ENCODE data around the gene CYP4B1. TPM values are rescaled to one million over a fixed set of nuclear protein-coding genes. Genes with fewer than 3 reads are reported as not detected.
"Not testable (repeated sequence)": the region's sequence is repeated elsewhere in the genome, so short reads cannot be mapped to it uniquely, and the experiment has no call there.

CYP4B1 gene
- total RNA-seq, 1 experiment from 2014 or later = 0.24 TPM

DNA sequence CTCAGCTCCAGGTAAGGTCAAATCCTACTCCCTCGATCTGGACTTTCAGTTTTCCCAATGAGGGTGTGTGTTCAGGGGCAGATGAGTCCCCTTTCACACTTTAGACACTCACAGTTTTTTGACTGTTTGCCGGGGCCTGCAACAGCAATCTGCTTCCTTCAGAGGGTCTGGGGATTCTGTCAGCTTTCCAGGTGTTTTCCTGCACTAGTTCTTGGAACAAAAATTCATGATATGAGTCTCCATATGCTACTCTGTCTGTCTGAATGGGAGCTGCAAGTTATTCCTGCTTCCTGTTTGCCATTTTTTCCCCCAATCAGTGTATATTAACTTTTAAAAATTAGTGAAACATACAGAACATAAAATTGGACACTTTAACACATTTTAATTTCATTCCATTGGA lies 24.3 kb downstream of the CYP4B1 start:
- CTCF ChIA-PET = interaction anchor here (0.9 to 1.5 kb wide), 4 partner anchors 14 to 356 kb away, joined by 3 to 4 read pairs (median 3); no protein-coding TSS in a partner anchor
- peaks cover 14% of the 10 kb centered on the region for H3K27me3 Mint-ChIP-seq (ENCODE audit: low read depth)
- peaks cover 11% of the 10 kb centered on the region for H3K4me1 Mint-ChIP-seq

DNA sequence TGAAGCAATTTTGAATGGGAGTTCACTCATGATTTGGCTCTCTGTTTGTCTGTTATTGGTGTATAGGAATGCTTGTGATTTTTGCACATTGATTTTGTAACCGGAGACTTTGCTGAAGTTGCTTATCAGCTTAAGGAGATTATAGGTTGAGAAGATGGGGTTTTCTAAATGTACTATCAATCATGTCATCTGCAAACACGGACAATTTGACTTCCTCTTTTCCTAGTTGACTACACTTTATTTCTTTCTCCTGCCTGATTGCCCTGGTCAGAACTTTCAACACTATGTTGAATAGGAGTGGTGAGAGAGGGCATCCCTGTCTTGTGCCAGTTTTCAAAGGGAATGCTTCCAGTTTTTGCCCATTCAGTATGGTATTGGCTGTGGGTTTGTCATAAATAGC lies 28.0 kb downstream of the CYP4B1 start:
- Mint-ChIP-seq H3K4me1 (peaks cover 11% of the 10 kb centered on the region), H3K27me3 (ENCODE audit: low read depth) (peaks cover 21% of the 10 kb centered on the region), H3K9me3 (peaks cover 12% of the 10 kb centered on the region)
- CTCF ChIA-PET; ATAC-seq; POLR2A ChIA-PET; H3K27ac Mint-ChIP-seq; H3K4me3 Mint-ChIP-seq; DNase-seq (ENCODE audit: low spot score); H3K36me3 Mint-ChIP-seq: not testable (repeated sequence)

More for the DNA sequence above, 24.3 kb downstream of the CYP4B1 start:
- no peak for ATAC-seq
- Mint-ChIP-seq H3K36me3 (no peaks in the 10 kb centered on the region), H3K4me3 (no peak overlapping the region), H3K9me3 (peaks cover 4% of the 10 kb centered on the region; the same call in 1 of the 2 replicates), H3K27ac (no peak overlapping the region)
- TF ChIP-seq, protein P1, sequence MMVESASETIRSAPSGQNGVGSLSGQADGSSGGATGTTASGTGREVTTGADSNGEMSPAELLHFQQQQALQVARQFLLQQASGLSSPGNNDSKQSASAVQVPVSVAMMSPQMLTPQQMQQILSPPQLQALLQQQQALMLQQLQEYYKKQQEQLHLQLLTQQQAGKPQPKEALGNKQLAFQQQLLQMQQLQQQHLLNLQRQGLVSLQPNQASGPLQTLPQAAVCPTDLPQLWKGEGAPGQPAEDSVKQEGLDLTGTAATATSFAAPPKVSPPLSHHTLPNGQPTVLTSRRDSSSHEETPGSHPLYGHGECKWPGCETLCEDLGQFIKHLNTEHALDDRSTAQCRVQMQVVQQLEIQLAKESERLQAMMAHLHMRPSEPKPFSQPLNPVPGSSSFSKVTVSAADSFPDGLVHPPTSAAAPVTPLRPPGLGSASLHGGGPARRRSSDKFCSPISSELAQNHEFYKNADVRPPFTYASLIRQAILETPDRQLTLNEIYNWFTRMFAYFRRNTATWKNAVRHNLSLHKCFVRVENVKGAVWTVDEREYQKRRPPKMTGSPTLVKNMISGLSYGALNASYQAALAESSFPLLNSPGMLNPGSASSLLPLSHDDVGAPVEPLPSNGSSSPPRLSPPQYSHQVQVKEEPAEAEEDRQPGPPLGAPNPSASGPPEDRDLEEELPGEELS (CRISPR knock-in tag; IDR thresholded peaks at IDR 0.05) = no peak
- no peak for TF ChIP-seq ZNF423 (CRISPR knock-in tag; IDR thresholded peaks at IDR 0.05)
- TF ChIP-seq, protein P2, sequence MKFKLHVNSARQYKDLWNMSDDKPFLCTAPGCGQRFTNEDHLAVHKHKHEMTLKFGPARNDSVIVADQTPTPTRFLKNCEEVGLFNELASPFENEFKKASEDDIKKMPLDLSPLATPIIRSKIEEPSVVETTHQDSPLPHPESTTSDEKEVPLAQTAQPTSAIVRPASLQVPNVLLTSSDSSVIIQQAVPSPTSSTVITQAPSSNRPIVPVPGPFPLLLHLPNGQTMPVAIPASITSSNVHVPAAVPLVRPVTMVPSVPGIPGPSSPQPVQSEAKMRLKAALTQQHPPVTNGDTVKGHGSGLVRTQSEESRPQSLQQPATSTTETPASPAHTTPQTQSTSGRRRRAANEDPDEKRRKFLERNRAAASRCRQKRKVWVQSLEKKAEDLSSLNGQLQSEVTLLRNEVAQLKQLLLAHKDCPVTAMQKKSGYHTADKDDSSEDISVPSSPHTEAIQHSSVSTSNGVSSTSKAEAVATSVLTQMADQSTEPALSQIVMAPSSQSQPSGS (CRISPR knock-in tag; IDR thresholded peaks at IDR 0.05; ENCODE audit: borderline replicate concordance, low read depth) = no peak
- TF ChIP-seq, protein P3, sequence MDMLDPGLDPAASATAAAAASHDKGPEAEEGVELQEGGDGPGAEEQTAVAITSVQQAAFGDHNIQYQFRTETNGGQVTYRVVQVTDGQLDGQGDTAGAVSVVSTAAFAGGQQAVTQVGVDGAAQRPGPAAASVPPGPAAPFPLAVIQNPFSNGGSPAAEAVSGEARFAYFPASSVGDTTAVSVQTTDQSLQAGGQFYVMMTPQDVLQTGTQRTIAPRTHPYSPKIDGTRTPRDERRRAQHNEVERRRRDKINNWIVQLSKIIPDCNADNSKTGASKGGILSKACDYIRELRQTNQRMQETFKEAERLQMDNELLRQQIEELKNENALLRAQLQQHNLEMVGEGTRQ (CRISPR knock-in tag; IDR thresholded peaks at IDR 0.05) = no peak
- no peak for TF ChIP-seq ZNF263 (CRISPR knock-in tag; IDR thresholded peaks at IDR 0.05; ENCODE audit: low read depth)
- no peak for TF ChIP-seq ZNF396 (CRISPR knock-in tag; IDR thresholded peaks at IDR 0.05; ENCODE audit: borderline replicate concordance)
- TF ChIP-seq, protein P4, sequence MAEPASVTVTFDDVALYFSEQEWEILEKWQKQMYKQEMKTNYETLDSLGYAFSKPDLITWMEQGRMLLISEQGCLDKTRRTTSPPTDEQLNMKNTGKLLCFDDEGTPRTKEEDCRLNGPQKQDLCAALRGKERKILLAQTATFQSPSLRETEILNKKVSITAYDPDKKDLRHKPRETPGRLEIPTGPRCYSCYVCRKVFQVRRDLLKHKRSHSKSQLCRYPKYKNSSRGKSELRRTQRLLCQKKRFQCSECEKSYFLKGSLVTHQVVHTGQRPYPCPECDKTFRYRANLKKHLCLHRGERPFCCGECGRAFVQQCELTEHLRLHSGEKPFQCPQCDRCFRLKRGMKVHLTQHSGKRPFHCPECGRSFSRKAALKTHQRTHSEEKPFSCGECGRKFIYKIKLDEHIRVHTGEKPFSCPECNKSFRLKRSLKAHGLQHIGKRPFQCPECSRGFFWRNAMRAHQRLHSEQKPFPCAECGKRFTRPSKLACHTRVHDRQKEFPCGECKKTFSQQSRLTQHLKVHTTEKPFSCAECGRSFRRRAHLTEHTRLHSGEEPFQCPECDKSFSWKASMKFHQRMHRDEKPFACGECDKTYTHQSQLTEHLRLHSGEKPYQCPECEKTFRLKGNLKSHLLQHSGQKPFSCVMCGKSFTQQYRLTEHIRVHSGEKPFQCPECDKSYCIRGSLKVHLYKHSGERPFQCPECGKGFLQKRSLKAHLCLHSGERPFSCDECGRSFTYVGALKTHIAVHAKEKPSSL (CRISPR knock-in tag; conservative IDR thresholded peaks at IDR 0.05) = no peak
- TF ChIP-seq, protein P5, sequence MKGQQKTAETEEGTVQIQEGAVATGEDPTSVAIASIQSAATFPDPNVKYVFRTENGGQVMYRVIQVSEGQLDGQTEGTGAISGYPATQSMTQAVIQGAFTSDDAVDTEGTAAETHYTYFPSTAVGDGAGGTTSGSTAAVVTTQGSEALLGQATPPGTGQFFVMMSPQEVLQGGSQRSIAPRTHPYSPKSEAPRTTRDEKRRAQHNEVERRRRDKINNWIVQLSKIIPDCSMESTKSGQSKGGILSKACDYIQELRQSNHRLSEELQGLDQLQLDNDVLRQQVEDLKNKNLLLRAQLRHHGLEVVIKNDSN (CRISPR knock-in tag; IDR thresholded peaks at IDR 0.05) = no peak
- no peak for TF ChIP-seq NFYB (CRISPR knock-in tag; conservative IDR thresholded peaks at IDR 0.05; ENCODE audit: low read depth)
- TF ChIP-seq ZNF232 (CRISPR knock-in tag; IDR thresholded peaks at IDR 0.05) = no peak
- no peak for TF ChIP-seq OVOL2 (CRISPR knock-in tag; IDR thresholded peaks at IDR 0.05; ENCODE audit: borderline replicate concordance)
- TF ChIP-seq NR3C1 (CRISPR knock-in tag; conservative IDR thresholded peaks at IDR 0.05; ENCODE audit: low read depth) = no peak
- TF ChIP-seq JAZF1 (CRISPR knock-in tag; IDR thresholded peaks at IDR 0.05) = no peak
- TF ChIP-seq PRRX2 (CRISPR knock-in tag; IDR thresholded peaks at IDR 0.05) = no peak
- TF ChIP-seq, protein P6, sequence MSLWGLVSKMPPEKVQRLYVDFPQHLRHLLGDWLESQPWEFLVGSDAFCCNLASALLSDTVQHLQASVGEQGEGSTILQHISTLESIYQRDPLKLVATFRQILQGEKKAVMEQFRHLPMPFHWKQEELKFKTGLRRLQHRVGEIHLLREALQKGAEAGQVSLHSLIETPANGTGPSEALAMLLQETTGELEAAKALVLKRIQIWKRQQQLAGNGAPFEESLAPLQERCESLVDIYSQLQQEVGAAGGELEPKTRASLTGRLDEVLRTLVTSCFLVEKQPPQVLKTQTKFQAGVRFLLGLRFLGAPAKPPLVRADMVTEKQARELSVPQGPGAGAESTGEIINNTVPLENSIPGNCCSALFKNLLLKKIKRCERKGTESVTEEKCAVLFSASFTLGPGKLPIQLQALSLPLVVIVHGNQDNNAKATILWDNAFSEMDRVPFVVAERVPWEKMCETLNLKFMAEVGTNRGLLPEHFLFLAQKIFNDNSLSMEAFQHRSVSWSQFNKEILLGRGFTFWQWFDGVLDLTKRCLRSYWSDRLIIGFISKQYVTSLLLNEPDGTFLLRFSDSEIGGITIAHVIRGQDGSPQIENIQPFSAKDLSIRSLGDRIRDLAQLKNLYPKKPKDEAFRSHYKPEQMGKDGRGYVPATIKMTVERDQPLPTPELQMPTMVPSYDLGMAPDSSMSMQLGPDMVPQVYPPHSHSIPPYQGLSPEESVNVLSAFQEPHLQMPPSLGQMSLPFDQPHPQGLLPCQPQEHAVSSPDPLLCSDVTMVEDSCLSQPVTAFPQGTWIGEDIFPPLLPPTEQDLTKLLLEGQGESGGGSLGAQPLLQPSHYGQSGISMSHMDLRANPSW (CRISPR knock-in tag; conservative IDR thresholded peaks at IDR 0.05; ENCODE audit: low read depth) = no peak
- TF ChIP-seq, protein P7, sequence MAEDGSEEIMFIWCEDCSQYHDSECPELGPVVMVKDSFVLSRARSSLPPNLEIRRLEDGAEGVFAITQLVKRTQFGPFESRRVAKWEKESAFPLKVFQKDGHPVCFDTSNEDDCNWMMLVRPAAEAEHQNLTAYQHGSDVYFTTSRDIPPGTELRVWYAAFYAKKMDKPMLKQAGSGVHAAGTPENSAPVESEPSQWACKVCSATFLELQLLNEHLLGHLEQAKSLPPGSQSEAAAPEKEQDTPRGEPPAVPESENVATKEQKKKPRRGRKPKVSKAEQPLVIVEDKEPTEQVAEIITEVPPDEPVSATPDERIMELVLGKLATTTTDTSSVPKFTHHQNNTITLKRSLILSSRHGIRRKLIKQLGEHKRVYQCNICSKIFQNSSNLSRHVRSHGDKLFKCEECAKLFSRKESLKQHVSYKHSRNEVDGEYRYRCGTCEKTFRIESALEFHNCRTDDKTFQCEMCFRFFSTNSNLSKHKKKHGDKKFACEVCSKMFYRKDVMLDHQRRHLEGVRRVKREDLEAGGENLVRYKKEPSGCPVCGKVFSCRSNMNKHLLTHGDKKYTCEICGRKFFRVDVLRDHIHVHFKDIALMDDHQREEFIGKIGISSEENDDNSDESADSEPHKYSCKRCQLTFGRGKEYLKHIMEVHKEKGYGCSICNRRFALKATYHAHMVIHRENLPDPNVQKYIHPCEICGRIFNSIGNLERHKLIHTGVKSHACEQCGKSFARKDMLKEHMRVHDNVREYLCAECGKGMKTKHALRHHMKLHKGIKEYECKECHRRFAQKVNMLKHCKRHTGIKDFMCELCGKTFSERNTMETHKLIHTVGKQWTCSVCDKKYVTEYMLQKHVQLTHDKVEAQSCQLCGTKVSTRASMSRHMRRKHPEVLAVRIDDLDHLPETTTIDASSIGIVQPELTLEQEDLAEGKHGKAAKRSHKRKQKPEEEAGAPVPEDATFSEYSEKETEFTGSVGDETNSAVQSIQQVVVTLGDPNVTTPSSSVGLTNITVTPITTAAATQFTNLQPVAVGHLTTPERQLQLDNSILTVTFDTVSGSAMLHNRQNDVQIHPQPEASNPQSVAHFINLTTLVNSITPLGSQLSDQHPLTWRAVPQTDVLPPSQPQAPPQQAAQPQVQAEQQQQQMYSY (CRISPR knock-in tag; IDR thresholded peaks at IDR 0.05) = no peak
- no peak for TF ChIP-seq NFE2L1 (CRISPR knock-in tag; IDR thresholded peaks at IDR 0.05)
- TF ChIP-seq, protein P8, sequence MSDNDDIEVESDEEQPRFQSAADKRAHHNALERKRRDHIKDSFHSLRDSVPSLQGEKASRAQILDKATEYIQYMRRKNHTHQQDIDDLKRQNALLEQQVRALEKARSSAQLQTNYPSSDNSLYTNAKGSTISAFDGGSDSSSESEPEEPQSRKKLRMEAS (CRISPR knock-in tag; IDR thresholded peaks at IDR 0.05) = no peak
- TF ChIP-seq, protein P9, sequence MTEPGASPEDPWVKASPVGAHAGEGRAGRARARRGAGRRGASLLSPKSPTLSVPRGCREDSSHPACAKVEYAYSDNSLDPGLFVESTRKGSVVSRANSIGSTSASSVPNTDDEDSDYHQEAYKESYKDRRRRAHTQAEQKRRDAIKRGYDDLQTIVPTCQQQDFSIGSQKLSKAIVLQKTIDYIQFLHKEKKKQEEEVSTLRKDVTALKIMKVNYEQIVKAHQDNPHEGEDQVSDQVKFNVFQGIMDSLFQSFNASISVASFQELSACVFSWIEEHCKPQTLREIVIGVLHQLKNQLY (CRISPR knock-in tag; IDR thresholded peaks at IDR 0.05) = no peak
- TF ChIP-seq NR2C2 (CRISPR knock-in tag; IDR thresholded peaks at IDR 0.05) = no peak
- POLR2A ChIA-PET = no interaction called here
- no peak for DNase-seq (ENCODE audit: low spot score)
